ENCODE measurements around the gene NT5C3A.

NT5C3A gene

GRCh38 chr7:33040803-33041516, 21.6 kb downstream of the NT5C3A start:
- no peak for DNase-seq
- Histone ChIP-seq H3K4me3 (no peak overlapping the region), H3K36me3 (no peaks in the 10 kb centered on the region), H3K4me1 (peaks cover 0 to 40% (median 2%) of the 10 kb centered on the region in 4 donors), H3K27ac (no peak overlapping the region), H3K9me3 (no peaks in the 10 kb centered on the region), H3K27me3 (no peaks in the 10 kb centered on the region)
- no peak for TF ChIP-seq CTCF (IDR thresholded peaks at IDR 0.05)
- intact Hi-C loops (cut with DNase I; ENCODE audit: low total_unique reads): no loop called here

- peak overlapping the region in 1 of 2 donors; percentile 36 for H3K27ac ChIP-seq
- TF ChIP-seq CTCF (IDR thresholded peaks at IDR 0.05): no peak
- H3K27me3 ChIP-seq: no peaks in the 10 kb centered on the region
- H3K36me3 ChIP-seq: no peaks in the 10 kb centered on the region
- peaks cover 0 to 35% (median 2%) of the 10 kb centered on the region in 4 donors for H3K4me1 ChIP-seq
- intact Hi-C loops (cut with DNase I; ENCODE audit: low total_unique reads): no loop called here
- H3K4me3 ChIP-seq: peak overlapping the region; percentile 39 to 48
- no peaks in the 10 kb centered on the region for H3K9me3 ChIP-seq
- DNase-seq: no peak
Observed at GRCh38 chr7:33039903-33040292, 22.7 kb downstream of the NT5C3A start.

GRCh38 chr7:33039257-33039902, 23.2 kb downstream of the NT5C3A start:
- Histone ChIP-seq H3K9me3 (no peaks in the 10 kb centered on the region), H3K36me3 (no peaks in the 10 kb centered on the region), H3K27ac (peak overlapping the region in 1 of 2 donors; percentile 36), H3K27me3 (no peaks in the 10 kb centered on the region), H3K4me1 (peaks cover 0 to 33% (median 2%) of the 10 kb centered on the region in 4 donors), H3K4me3 (peak overlapping the region; percentile 39 to 48)
- DNase-seq: no peak
- intact Hi-C loops (cut with DNase I; ENCODE audit: low total_unique reads): no loop called here
- no peak for TF ChIP-seq CTCF (IDR thresholded peaks at IDR 0.05)

GRCh38 chr7:33038639-33039038, 23.9 kb downstream of the NT5C3A start:
- intact Hi-C loops (cut with DNase I; ENCODE audit: low total_unique reads): no loop called here

GRCh38 chr7:33035776-33036175, 26.8 kb downstream of the NT5C3A start:
- Histone ChIP-seq H3K27ac (no peak overlapping the region), H3K4me3 (no peak overlapping the region), H3K27me3 (no peaks in the 10 kb centered on the region), H3K9me3 (no peaks in the 10 kb centered on the region), H3K4me1 (peaks cover 0 to 20% (median 0%) of the 10 kb centered on the region in 4 donors), H3K36me3 (no peaks in the 10 kb centered on the region)
- intact Hi-C loops (cut with DNase I; ENCODE audit: low total_unique reads): no loop called here
- no peak for DNase-seq
- no peak for TF ChIP-seq CTCF (IDR thresholded peaks at IDR 0.05)

More at GRCh38 chr7:33038639-33039038, 23.9 kb downstream of the NT5C3A start:
- Histone ChIP-seq H3K27me3 (no peaks in the 10 kb centered on the region), H3K9me3 (no peaks in the 10 kb centered on the region), H3K4me3 (no peak overlapping the region), H3K27ac (peak overlapping the region in 1 of 2 donors; percentile 36), H3K36me3 (no peaks in the 10 kb centered on the region), H3K4me1 (peaks cover 0 to 33% (median 1%) of the 10 kb centered on the region in 4 donors)
- DNase-seq: no peak
- TF ChIP-seq CTCF (IDR thresholded peaks at IDR 0.05): no peak
